ENCODE data around the gene SHROOM3.
A peak's percentile ranks its signal among the peaks of the same experiment; 100 is the strongest.

The SHROOM3 gene

DNA sequence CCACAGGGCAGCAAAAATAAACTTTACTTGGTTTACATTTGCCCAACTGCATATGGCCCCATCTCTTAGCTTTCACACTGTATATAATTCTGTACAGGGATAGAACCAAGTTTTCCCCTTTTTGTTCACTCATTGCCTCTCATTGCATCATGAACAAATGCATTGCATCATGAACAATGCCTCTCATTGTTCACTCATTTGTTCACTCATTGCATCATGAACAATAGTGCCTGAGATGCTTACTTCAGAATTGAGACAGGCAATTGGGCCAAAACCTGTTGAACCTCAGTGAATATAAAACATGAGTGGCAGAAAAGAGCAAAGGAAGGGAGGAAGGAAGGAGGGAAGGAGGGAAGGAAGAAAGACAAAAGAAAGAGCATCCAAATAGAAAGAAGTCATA is 364.7 kb downstream of the SHROOM3 start:
- DNase-seq = no peak

DNA sequence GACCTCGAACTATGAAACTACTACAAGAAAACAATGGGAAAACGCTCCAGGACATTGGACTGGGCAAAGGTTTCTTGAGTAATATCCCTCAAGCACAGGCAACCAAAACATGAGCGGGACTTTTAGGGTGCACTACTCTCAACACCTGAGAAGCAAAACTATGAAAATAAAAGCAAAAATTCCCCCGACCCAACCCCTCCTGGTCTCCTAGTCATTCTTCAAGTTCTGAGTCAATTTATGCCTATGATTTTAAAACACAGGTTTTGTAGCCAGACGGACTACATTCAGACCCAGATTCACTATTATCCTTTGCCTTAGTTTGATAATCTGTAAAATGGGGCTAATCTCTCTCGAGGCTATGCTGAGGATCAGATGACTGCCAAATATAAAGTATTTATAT is 365.9 kb downstream of the SHROOM3 start:
- no peak for DNase-seq

DNA sequence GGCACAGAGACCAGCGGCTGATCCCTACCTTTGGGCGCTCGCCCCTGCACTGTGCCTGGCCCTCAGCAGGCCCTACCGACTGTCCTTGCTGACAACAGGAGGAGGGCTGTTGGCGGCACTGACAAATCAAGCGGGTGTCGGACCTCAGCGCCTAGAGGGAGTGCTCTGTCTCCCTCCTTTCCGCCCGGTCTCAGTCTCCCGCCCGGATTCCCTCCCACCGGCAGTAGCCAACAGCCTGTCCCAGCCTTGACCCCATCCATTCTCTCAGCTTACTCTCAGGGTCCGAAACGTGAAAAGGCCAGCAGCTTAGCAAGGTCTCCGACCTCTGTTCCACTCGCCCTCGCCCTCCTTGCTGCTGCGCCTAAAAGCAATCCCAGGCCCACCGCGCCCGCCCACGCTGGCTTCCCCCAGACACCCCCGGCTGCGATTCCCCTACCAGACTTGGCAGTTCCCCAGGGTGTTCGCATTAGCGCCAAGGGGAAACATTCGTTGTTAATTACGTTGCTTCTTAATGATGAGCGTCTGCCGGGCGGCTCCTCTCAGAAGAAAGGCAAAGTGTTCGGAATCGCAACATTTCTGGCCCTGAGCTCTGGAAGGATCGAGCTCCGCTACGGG is 366.7 kb downstream of the SHROOM3 start:
- no peak for DNase-seq

DNA sequence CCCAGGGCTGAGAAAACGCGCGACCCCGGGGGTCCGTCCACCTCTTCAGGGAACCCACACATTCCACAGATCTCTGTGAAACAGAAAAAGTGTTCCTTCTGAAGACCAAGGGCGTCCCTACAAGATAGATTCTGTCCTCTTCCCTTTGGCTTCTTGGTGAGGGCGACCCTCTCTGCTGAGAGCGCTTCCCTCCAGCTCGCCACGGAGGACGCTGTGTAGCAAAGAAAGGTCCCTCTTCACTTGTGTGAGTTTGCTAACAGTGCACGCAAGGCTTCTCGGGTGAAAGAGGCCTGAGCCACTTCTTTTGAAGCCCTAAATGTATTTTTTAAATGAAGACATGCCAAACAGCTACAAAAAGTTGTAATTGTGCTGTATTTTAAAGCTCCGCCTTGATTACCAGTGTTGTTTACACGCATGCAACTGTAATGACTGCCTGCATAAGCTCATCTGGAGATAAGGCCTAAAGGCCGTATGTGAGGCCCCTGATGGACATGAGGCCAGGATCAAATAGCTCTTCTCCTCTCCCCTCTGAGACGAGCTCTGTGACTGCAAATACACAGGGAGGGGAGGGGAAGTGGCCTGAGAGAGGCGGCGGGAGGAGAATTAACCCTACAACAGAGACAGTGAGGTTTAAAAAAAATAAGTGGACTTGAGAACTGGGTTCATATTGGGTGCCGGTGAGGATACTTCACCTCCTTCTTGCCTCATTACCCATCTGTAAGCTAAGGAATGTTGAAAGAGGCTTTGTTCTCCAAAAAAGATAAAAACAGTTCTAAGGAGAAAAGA is 367.4 kb downstream of the SHROOM3 start:
- no peak for DNase-seq

DNA sequence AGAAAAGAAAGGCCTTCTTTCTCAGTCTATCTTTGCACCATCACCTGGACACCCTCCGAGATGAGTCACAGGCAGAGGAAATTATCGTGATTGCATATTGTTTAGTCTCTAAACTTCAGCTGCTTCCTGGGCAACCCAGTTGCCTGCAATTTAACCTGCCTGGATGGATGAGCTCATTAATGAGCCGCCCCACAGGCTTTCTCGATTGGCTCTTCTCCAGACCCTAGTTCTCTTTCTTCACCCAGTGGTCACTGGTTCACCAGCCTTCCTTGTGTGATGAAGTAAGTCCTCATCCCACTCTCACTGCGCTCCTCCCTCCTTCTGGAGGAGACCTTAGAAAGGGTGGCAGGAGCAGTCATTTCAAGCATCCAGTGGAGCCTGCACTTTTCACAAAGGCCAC is 368.5 kb downstream of the SHROOM3 start:
- DNase-seq = no peak

DNA sequence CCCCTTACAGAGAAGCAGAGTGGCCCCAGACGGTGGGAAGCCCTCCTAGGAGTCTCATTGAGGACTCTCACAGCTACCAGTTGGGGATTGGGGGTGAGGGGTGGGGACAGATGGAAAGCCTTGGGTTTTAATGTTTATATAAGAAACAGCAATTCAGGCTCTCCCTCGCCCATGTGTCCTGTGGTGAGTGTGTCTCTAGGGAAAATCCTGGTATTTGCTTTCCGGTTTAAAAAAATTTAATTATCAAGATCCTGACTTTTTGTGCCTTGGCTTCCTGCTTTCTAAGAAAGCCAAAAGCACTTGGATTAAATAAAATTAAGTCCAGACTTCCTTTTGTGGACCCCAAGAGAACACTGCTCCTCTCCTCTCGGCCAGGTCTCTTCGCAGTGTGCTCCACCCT is 369.1 kb downstream of the SHROOM3 start:
- DNase-seq = peak; percentile 28

DNA sequence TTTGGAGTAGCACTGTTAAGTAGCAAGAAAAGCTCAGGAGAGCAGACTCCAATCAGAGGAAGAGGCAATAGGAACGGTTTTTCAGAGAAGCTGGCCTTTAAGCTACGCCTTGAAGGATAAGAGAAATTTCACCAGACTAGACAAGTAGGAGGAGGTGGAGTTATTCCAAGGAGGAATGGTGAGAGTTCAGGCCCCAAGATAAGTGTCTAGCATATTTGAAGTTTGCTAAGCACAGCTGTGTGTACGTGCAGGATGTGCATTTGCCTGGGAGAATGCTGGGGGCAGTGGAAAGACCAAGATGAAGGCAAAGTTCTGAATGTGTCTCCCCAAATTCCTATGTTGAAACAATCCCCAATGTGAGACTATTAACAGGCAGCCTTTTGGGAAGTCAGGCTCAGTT is 371.3 kb downstream of the SHROOM3 start:
- DNase-seq = no peak

DNA sequence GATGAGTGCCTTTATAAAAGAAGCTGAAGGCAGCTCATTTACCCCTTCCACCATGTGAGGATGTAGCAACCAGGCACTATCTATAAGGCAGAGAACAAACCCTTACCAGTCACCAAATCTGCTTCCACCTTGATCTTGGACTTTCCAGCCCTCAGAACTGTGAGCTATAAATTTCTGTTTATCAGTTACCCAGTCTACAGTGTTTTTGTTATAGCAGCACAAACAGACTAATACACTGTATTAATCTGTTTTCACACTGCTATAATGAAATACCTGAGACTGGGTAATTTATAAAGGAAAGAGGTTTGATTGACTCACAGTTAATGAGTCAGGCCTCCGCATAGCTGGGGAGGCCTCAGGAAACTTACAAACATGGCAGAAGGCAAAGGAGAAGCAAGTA is 371.7 kb downstream of the SHROOM3 start:
- no peak for DNase-seq

DNA sequence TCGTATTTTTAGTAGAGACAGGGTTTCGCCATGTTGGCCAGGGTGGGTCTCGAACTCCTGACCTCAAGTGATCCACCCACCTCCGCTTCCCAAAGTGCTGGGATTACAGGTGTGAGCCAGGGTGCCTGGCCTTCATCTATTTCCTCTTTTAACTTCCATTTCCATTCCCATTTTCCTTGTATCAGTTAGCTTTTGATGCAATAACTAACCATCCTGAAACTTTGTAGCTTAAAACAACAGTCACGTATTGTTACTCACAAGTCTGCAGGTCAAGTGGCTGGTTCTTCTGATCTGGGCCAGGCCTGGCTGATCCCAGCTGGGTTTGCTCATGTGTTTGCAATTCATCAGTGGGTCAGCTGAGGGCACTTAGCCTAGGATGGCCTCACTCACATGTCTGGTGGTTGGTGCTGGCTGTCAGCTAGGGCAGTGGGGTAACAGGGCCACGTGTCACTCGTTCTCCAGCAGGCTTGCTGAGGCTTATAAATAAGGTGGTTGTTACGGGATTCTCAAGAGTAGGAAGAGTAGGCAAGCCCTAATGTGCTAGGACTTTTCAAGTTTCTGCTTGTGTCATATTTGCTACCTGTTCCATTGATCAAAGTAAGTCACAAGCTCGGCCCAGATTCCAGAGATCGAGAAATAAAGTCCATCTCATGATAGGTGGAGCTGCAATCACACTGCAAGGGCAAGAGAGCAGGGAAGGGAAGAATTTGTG is 374.7 kb downstream of the SHROOM3 start:
- no peak for DNase-seq

DNA sequence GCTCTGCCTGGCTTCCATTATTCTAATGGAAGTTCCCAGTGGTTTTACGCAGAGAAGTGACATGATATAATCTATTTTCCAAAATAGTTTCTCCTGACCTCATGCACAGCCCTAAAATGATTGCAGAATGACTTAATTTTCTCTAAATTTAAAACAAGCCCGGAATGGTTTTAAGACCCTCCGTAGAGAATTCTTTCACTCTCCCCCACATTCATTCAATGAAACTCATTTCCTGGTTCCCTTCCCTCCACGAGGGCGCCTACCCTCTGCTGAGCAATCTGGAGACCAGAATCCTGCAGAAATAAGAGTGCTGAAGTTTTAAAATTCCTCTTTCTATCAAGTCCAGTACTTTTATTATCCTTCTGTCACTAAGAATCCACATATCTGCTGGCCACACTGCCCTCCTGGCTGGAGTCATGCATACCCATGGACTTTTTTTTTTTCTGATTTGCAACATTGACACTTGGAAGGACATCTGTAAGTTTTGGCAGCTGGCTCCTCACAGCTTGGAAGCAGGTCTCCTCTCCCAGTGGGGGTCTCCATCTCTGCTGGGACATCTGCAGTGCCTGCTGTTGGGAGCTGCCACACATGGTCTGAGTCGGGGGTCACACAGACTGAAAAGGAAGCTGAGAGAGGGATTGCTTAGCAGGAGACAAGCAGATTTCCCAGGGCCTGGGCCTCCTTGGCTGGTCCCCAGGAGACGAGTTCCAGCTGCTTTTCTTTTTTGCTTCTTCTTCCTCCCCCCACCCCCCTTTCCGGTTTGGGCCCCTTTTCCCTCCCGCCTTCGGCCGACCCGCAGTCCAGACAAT is 376.8 kb downstream of the SHROOM3 start:
- peak; percentile 87 for DNase-seq

DNA sequence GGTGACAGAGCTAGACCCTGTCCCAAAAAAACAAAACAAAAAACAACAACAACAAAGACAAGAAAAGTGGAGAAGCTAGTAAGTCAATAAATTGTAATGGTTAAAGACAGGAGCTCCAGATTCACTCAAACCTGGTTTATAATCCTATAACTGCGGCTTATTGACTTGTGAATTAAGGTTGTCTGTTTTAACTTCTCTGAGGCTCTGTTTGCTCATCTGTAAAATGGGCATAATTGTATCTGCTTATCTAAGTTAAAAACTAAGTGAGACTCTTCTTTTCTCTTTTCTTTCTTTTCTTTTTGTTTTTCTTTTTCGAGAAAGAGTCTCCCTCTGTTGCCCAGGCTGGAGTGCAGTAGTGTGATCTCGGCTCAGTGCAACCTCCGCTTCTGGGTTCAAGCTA is 378.0 kb downstream of the SHROOM3 start:
- no peak for DNase-seq

DNA sequence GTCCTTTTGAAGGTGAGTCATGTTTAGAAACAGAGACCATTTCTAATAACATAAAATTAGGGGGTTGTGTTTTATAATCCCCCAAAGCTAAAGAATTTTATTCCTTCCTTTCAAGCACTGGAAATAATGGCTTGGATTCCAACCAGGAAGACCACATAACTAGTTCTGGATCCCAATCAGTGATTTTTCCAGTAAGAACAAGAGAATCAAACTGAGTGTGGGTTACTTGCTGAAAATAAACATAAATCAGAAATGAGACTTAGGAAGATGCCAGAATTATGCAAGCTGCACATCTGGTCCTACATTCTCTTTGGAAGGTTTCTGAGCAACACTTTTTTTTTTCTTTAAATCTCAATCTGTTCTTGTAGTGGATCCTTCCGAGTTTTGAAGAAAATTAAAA is 386.6 kb downstream of the SHROOM3 start:
- DNase-seq = no peak

DNA sequence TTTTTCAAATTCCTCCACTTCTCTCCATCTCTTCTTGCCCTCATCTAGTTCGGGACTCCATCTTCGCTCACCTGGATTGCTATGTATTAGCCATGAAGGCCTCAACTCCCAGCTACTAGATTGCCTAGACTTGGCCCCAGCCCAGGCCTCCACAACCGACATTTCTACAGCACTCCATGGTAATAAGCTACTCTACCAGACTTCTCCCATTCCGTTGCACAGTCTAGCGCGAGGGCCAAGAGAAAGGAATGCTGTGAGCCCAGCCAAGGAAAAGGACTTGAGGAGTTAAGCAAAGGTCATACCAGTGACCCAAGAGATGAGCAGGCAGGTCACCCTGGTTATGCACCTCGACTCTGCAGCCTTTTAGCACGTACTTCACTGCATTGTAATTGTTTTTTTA is 387.3 kb downstream of the SHROOM3 start:
- peak; percentile 34 for DNase-seq

DNA sequence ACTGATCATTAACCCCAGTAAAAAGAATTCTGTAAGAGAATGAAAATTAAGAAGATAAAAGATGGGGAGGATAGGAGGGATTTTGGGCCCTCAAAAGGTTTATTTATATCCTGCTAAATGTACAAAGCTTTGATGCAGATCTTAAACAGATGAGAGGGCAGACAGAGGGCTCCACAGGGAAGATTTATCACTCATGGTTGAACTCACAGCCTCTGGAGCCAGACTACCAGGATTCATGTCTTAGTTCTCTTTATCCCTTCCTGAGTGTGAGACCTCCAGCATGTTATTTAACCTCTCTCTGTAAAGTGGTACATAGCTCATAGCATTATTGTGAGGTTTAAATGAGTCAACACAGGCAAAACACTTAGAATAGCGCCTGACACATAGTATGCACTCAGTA is 388.5 kb downstream of the SHROOM3 start:
- DNase-seq = no peak

DNA sequence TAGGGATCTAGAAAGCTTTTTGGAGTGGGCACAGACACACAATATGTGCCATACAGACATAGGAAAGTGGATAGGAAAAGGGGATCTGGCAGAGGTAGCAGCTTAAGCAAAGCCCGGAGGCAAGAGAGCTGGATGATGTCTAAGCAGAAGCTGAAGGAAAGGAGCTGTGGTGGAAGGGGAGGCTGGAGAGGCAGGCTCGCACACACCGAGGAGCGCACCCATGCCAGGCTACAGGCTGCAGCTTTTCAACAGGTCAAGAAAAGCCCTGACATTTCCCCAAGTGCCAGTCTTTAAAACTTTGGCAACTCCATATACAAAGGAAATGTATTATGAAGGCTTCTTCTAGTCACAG is 395.6 kb downstream of the SHROOM3 start:
- no peak for DNase-seq

DNA sequence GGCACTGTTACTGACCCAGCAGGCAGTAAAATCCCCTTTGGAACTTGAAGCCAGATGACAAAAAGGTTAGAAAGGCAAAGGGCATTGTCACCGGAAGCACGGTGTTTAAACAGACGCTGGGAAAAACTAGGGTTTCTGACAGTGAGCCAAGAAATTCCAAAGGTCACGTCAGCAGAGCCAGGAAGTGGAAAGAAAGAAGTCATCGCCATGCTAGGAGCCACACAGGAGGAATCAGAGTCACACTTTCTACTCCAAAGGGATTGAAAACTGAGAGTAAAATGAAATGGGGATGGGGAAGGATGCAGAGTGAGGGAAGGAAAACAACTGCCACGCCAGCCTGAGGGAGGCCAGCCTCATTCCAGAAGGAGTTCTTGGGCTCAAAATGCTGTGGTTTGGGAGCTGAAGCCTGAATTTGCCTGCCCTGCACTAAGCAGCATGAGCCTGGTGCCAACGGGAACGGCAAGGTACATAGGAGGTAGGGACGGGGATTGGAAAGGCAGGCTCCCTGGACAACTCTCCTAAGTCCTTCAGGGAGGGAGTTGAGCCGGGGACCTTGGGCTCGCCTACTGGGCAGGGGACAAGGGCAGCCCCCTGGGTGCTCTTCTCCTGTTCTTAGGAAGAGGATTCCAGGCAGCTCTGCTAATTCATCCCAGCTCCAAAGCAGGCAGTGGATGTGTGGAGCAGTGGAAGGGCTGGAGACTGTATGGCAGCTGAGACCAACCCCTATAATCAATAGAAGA is 396.1 kb downstream of the SHROOM3 start:
- peak; percentile 49 for DNase-seq

DNA sequence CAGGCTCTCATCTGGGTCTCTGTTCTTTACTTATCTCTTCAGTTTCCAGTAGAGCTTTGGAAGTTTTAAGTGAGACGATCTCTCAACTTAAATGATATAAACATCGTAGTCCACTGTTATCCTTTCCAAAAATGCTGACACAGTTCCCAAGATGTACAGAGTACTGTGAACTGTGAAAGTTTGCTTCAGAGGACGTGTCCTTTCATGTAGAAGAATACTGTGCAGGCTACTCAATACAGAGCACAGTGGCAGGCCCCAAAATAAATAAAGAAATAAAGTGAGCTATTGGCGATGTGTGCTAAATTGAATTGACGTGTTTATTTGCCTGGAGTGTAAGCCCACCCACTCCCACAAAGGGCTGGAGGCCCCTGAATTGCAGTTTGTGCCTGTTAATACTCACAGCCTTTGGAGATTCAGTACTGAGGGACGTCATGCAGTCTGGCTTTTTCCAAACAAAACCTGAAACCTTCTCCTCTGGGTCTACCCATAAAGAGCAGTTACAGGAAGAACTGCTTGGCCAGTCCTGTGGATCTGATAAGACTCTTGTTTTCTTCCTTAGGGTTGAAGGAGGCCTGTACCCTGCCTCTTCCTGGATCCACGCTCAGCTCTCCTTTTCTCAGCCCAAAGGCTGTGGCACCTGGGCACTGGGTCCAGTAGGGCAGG is 396.8 kb downstream of the SHROOM3 start:
- peak; percentile 27 for DNase-seq
